Measurements from ENCODE around the gene MGAT5. TPM values are rescaled to one million over a fixed set of nuclear protein-coding genes. Genes with fewer than 3 reads are reported as not detected.

Gene MGAT5
- total RNA-seq, 1 experiment from 2014 or later, result 23.2 TPM

DNA sequence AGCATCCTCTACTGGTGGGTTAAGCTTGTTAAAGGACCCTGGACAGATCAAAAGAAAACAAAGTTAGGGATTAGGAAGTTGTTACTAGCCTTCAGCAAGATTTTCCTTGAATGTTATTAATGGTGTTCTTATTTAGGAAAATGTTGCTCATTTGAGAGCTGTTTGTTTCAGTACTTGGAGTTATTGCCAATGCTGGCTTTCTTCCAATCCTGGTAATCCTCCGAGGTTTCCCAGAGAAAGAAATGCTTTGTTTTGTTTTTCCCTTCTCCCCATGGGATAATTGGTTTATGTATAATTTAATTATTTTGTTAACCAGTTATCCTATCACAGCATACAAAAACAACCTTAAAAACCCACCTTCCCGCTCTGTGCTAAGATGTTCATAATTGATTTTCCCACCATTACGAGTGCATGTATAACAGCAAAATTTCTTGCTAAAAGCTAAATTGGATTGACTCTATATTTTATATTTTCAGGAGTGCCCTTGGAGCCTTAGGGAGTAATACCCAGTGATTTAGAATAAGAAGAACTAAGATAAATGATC lies 79.8 kb downstream of the MGAT5 start:
- no peak for DNase-seq (ENCODE audit: low read depth)

DNA sequence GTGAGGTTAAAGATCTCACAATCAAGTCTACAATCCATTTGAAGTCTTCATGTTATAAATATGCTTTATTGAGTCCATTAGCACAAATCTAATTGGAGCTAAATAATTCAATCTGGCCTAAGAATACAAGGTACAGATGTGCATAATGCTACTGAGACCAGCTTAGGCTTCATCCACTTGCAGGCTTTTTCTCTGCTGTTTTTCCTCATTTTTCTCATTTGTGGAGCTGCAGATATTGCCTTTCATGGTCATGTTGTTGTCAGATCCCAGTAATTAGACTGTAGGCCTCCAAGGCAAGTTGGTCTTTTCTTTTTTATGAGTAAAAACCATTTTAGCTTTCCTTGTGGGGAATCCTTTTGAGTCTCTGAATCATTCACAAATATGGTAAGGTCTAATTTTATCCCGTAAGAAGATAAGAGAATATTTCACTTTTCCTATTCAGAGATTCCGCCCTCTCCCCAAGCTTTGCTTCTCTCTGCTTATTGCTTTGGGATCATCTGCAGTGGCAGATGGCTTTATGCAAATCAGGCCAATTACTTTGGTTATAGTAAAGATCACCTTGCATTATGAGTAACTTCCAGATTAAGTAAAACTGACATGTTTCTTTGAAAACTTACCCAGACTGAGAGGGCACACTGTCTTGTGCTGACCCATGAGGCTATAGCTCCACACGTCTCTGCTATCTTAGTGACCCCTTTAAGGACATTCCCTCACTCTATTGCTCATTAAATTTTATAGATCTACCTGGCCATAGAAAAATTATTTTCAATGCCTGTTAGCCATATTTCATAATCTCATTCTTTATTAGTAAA lies 80.9 kb downstream of the MGAT5 start:
- DNase-seq (ENCODE audit: low read depth), result no peak

DNA sequence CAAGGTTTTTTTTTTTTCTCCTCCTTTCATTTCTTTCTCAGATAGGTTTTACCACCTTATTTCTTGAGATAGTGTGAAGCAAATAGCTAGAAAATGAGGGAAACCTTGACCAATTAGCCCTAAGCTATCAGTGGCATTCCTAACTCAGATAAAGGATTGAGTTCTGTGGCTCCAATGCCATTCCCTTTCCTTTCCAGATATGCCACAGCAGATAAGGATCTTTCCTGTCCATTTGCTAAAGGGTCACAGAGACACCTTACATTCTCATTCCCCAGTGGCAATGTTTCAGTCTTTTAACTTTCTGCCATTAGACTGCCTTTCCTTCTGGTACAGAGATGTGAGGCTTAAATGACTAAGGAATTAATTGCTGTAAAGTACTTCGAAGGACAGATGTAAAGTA lies 81.7 kb downstream of the MGAT5 start:
- DNase-seq (ENCODE audit: low read depth), result no peak

DNA sequence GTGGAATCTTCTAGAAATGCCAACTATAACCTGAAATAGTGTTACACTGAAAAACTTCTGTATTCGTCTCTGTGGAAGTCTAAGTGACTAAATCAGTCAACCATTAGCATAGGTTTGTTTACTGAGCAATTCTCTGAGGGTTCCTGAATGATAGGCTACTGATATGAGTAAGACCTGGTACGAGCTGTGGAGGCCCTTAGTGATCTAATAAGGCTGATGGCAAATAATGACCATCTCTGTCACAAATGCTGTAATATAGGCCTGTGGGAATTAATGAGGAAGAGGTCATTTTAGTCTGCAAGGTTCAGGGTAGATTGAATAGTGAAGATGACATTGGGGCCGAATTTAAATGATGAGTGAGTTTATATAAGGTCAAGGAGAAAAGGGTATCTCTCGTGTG lies 82.5 kb downstream of the MGAT5 start:
- DNase-seq (ENCODE audit: low read depth), result no peak

DNA sequence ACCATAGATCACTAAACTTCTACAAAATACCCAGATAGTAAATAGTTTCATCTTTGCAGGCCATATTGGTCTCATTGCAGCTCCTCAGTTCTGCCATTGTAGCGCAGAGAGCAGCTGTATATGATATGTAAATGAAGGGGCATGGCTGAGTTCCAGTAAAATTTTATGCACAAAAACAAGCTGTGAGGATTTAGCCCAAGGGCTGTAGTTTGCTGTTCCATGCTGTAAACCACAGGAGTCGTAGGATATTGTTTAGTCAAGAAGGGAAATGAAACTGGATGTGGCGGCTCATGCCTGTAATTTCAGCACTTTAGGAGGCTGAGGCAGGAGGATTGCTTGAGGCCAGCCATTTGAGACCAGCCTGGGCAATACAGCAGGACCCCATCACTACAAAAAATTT lies 83.0 kb downstream of the MGAT5 start:
- no peak for DNase-seq (ENCODE audit: low read depth)

DNA sequence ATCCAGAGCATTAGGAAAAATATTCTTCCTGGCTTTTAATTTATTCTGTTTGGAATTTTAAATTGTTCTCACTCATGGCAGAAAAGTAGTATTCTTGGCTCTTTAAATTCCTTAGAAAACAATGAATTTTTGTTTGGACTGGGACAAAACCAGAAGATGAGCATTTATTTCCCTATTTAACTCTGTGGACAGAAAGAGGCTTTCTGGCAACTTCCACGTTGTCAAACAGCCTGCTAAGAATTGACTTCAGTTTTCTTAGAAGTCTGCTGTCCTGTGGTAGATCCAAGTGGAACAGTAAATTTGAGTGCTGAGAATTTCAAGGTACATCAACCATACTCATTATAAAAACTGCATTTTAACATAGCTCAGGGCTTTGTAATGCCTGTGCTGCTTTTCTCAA lies 83.8 kb downstream of the MGAT5 start:
- DNase-seq (ENCODE audit: low read depth), result no peak

DNA sequence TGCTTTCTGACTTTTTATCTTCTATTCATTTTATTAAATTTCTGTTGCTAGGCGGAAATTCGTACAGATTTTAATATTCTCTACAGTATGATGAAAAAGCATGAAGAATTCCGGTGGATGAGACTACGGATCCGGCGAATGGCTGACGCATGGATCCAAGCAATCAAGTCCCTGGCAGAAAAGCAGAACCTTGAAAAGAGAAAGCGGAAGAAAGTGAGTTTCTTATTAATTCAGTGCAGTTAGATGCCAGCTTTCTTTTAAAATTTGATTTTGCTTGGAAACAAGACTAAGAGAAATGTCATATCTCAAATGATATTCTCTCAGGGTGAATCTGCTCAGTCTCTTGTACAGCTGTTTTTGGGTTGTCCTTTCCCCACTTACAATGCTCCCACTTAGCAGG lies 84.3 kb downstream of the MGAT5 start:
- no peak for DNase-seq (ENCODE audit: low read depth)

DNA sequence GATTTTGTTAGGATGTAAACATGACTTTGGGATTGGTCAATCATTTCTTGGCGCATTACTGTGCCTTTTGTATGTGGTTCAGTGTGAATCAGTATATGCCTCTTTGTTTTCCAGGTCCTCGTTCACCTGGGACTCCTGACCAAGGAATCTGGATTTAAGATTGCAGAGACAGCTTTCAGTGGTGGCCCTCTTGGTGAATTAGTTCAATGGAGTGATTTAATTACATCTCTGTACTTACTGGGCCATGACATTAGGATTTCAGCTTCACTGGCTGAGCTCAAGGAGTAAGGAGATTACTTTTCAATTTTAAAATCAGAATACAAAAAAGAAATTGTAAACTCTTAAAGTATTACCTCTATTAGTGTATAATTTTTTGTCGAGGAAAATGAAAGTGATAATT lies 87.6 kb downstream of the MGAT5 start:
- no peak for DNase-seq (ENCODE audit: low read depth)

DNA sequence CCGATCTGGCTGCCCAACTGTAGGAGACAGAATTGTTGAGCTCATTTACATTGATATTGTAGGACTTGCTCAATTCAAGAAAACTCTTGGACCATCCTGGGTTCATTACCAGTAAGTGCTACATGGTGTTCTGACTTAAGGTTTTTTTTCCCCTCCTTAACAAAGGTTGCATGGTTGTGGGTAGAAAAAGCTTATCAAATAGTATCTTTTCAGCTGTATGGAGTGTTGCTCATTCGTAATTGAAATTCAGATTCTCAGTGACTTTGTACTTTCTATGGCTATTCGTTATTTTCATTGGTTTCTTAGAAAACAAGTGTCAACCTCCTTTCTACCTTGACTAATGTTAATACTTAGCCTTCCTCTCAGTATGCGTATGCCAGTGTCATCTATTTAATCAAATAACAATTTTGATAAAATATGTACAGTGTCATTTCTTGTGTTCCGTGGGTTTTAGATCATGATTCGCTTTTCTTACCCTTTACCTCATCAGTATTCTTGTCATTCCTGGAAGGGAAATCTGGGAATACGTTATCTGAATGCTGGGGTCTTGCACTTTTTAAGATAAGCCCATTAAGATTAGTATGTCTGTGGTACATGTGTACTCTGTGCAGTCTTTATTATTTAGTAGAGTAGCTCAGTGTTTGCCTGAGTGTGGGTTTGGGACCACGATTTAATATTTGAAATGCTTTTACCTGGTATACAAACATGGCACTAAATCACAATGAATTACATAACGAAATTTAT lies 91.3 kb downstream of the MGAT5 start:
- DNase-seq (ENCODE audit: low read depth), result no peak

DNA sequence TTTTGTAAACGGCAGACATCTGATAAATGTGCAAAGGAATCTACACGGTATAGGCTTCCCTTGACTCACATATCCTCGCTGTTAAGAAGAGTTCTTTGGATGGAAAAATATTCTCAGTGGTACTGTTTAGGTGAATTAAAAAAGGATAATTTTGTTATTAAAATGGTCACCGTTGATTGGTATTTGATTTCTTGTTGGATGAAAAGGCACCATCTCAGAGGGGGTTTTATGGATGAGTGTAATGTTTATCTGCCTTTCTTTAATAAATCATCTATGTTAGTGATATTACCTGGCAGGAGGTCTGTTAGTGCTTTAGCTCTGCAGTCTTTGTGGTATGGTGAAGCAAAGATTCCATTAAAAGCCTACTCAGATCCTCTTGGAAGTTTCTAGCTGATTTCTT lies 92.3 kb downstream of the MGAT5 start:
- no peak for DNase-seq (ENCODE audit: low read depth)

DNA sequence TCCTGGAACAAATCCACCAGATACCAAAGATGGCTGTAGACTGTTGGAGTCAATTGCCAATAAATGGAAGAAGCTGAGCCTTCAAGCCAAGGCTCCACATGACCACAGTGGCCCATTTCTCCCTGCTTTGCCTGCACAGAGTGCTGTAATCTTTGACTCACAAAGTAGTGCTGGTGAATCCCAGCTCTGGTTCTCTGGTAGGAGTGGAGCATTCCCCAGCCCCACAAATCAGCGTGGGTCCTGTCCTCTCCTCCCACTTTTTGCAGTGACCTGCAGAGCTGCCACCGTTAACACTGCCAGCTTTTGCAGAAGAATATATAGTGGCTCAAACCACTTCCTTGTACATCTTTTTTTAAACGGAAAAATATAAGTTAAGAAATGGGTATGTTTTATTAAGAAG lies 93.9 kb downstream of the MGAT5 start:
- DNase-seq (ENCODE audit: low read depth), result no peak

DNA sequence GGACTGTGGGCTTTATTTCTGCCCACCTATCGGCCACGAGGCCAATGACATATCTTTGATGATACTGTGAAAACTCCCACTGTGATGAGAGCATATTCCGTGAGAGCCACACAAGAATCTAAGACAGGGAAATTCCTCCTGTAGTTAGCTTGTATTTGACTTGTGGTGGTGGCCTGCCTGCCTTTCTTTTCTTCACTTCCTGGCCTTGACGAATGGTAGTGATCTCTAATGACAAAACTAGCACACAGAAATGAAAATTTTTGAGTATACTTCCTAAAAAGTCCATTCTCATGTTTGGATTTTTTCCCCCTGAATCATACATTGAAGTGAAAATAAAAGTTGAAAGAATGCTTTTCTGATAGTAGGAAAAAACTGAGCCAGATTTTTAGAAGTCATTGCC lies 94.4 kb downstream of the MGAT5 start:
- DNase-seq (ENCODE audit: low read depth), result no peak

DNA sequence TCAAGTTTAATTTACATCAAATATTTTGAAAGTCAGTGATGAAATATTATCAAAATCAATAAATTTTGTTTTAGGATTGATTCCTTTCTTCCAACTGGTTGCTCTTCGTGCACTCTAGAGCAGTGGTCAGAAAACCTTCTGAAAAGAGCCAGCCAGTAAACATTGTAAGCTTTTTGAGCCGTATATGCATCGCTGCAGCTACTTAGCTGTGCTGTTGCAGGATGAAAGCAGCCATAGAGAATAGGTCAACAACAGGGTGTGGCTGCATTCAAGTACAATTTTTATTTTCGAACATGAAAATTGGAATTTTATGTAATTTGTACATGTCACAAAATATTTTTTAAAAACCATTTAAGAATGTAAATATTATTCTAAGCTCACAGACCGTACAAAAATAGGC lies 94.9 kb downstream of the MGAT5 start:
- DNase-seq (ENCODE audit: low read depth), result no peak

DNA sequence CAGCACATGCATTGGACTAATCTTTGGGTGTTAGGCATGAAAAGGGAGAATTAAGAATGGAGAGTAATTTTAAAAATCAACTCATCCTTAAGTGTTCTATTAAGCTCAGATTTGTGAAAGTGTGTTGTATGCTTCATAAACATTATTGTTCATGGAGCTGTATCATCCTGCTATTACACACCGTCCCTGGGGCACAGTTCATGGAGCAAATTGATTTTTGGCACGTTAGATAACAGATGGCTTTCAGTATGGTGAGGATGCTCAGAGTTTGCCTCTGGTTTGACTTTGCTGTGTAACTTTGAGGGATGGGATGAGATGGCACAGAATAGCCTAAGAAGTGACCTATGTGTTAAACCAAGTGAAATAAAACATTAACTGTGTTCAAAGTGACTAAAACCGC lies 97.1 kb downstream of the MGAT5 start:
- no peak for DNase-seq (ENCODE audit: low read depth)

DNA sequence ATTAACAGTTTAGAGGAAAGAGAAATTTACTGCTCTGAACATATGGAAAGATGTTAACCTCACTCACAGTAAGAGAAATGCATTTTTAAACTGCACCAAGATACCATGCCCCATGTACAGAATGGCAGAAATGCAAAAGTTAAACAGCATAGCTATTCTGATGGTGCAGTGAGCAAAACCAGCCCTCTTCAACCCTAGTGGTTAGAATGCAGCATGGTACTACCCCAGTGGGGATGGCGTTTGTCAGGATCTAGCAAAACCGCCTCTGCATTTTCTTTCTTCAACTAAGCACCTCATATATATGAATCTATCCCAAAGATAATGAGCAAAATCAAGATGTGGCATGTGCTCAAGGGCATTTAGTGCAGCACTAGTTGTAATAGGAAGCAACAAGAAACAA lies 98.0 kb downstream of the MGAT5 start:
- no peak for DNase-seq (ENCODE audit: low read depth)

DNA sequence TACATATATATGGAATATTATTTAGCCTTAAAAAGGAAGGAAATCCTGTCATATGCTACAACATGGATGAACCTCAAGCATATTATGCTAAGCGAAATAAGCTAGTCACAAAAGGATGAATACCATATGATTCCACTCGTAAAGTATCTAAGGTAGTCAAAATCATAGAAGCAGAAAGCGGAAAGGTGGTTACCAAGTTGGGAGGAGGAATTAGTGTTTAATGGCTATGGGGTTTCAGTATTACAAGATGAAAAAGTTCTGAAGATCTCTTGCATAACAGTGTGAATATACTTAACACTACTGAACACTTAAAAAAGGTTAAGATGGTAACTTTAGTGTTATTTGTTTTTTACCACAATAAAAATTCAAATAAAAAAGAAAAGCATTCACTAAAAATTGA lies 99.0 kb downstream of the MGAT5 start:
- DNase-seq (ENCODE audit: low read depth), result no peak

DNA sequence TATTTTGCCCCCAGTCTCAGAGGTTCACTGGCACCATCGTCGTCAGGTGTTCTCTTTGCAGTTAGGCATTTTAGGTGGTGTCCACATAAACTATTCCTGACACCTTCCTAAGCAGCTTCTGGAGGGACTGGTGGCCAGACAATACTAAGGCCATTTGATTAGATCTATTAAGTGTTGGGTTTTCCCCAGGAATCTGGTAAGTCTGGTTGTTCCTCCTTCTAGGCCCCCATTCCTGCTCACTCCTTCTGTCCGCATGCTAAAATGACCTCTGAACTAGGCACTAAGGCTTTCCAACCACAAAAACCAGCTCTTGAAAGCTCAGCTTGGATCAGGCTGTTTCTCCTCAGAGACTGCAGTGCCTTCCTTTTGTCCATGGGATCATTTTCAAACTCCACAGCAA lies 100.7 kb downstream of the MGAT5 start:
- no peak for DNase-seq (ENCODE audit: low read depth)

DNA sequence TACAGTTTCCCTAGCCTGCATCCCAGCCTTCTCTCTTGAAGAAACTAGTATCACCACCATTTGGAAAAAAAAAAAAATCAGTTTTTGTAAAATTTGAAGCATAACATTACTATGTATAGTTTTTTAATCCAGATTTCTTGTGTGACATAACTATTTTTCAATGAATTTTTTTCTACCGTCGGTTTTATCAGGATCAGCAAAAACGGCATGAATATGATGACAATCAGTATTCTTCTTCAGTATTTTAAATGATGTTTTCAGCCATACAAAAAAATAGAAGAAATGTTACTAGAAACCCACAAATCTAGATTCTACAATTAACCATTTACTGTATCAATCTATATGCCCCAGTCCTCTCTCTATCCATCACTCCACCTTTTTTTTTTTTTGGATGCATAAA lies 103.9 kb downstream of the MGAT5 start:
- DNase-seq (ENCODE audit: low read depth), result no peak

DNA sequence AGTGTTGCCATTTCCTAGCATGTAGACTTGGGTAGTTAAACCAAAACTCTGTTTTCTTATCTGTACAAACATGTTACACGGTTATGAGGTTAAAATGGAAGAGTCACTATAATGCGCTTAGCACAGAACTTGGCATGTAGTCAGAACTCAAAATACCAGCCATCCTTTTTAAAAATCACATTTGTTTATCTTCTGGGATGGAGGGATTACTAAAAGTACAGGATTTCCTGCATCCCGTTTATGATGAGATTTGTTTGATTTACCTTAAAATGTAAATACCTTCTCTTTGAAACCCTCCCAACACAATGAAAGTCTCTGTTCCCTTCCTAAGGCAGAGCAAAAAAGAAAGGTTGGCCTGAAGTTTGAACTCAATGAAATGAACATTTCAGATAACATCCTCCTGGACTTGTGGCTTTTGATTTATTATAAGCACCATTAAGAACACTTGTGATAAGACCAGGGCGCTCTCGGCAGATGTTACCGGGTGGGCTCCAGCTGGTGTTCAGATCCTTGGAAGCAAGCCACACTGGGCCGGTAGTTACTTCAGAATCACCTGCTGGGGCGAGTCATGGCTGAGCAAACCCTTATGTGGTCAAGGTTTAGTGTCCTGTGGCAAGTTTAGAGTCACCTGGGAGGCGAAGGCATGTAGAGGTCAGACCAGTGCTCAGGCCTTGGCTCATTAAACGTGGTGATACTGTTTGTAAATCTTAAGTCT lies 105.7 kb downstream of the MGAT5 start:
- no peak for DNase-seq (ENCODE audit: low read depth)

DNA sequence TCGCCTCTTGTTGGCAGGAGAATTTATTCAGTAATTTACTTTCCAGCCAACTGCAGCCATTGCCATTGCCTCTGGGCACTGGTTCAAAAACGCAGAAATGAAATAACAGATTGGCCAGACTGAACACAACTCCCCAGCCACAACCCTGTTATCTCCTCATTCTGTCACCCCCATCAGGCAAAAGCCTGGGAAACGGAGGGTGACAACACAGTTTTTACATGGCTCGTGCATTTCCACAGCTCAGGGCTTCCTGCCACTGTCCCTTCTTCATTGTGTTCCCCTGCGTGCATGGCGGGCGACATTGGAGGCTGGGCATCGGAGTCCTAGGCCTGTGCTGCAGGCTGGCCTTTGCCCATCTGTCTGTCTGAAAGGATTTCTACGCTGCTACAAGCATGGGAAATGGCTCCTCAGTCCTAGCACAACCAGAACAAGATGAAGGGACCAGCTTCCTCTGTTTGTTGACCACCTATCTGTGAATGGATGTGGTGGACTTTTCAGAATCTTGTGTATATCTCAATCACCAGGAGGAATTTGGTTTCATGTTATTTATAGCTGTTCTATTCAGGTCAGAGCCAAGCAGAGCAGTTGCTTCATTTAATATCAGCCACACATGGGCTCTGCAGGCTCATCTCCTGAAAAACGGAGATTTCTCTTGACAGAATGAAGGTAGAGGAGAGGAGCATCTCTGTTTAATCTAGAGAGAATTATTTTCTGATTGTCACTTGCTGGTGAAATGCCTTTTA lies 107.0 kb downstream of the MGAT5 start:
- no peak for DNase-seq (ENCODE audit: low read depth)

DNA sequence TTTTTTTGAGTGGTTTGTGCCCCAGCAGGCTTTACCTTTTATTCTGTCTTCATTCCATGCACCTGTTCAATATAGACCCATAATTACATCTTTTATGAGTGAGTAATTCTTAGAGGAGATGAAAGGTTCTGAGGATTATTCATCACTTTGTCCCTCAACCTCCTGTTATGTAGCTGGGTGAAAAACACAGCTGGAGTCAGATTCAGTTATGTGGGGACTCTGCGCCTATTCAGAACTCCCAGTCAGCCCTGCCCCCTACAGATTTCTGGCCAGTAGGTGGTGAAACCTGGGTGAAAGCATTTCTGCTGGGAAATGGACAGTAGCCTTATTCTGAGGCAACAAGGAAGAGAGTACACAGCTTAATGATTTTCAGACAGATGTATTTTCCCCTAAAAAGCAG lies 107.8 kb downstream of the MGAT5 start:
- no peak for DNase-seq (ENCODE audit: low read depth)

DNA sequence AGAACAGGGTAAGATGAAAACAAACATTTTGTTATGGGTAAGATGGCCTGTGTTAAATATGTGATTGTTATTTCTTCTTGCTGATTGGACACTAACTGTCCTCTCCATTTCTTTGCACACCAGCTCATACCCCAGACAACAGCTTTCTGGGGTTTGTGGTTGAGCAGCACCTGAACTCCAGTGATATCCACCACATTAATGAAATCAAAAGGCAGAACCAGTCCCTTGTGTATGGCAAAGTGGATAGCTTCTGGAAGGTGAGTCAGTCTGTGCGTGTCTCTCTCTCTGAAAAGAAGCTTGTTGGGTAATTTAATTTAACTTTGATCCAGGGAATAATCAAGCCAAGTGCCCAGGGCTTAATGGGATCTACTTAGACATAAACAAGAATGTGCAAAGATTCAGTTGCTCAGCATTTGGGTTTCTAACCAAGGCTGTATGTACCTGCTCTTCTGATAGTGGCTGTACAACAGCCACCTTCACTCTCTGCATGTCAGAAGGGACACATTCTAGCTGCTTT lies 108.3 kb downstream of the MGAT5 start:
- DNase-seq (ENCODE audit: low read depth), result no peak

Measured in Daoy (cell line).